Activated B cell treated with CpG ODN at 0.5 μM for 24 hours (primary cell): Measurements from ENCODE around the gene NUDT6. TPM values are rescaled to one million over a fixed set of nuclear protein-coding genes. Genes with fewer than 3 reads are reported as not detected.

Experiments used
- ATAC-seq: fragments of 200-7000 bp; cut with Tn5 transposase; one replicate; pipeline ENCODE4 v1.10.0; 2021; ENCODE audit warnings: low read depth, mild to moderate bottlenecking, moderate library complexity
- CTCF ChIA-PET: fragments of 350-600 bp; sonication (Branson Sonifier 250); formaldehyde crosslinking; loops from one replicate; lab custom pipeline; 2021; ENCODE audit warnings: antibody characterized with exemption; lab: Charles Lee
- POLR2A ChIA-PET: fragments of 350-600 bp; sonication (Branson Sonifier 250); formaldehyde crosslinking; loops from one replicate; lab custom pipeline; 2021; ENCODE audit warnings: antibody characterized with exemption; lab: Charles Lee
- DNase-seq: peaks from one replicate; pipeline ENCODE4 v3.0.0; 2022
- H3K27ac Mint-ChIP-seq: one replicate; pipeline ENCODE4 v1.8.0; 2020; ENCODE audit warnings: mixed read lengths
- H3K27me3 Mint-ChIP-seq: one replicate; pipeline ENCODE4 v1.8.0; 2021; ENCODE audit warnings: mixed read lengths
- H3K36me3 Mint-ChIP-seq: one replicate; pipeline ENCODE4 v1.8.0; 2021; ENCODE audit warnings: low read depth, mixed read lengths
- H3K4me1 Mint-ChIP-seq: one replicate; pipeline ENCODE4 v1.8.0; 2021; ENCODE audit warnings: mixed read lengths
- H3K4me3 Mint-ChIP-seq: one replicate; pipeline ENCODE4 v1.8.0; 2020; ENCODE audit warnings: mild to moderate bottlenecking, mixed read lengths
- H3K9me3 Mint-ChIP-seq: one replicate; pipeline ENCODE4 v1.8.0; 2020; ENCODE audit warnings: mixed read lengths
- CTCF ChIP-seq: fragments of 200-600 bp; IDR thresholded peaks from one replicate; pipeline ENCODE4 v1.8.0; 2022; ENCODE audit warnings: antibody characterized with exemption, mild to moderate bottlenecking
- intact Hi-C: fragments of 100-400 bp; cut with micrococcal nuclease; formaldehyde crosslinking; loops from one replicate; pipeline ENCODE4 v1.15.1; 2024
- total RNA-seq: library from RNA; stranded (reverse); gene quantifications from 2 replicates; pipeline ENCODE4 v1.2.3, GENCODE V29; 2022

Gene NUDT6
- total RNA-seq, 1 donor from 2014 or later, result 2.4 TPM

- CTCF ChIA-PET, result no interaction called here
- no peak for DNase-seq
- no peaks in the 10 kb centered on the region for H3K4me1 Mint-ChIP-seq
- no peak for ATAC-seq
- intact Hi-C loops, result no loop called here
- no peak overlapping the region for H3K27ac Mint-ChIP-seq
- POLR2A ChIA-PET, result no interaction called here
- H3K9me3 Mint-ChIP-seq, result no peaks in the 10 kb centered on the region
- peaks cover 31% of the 10 kb centered on the region for H3K36me3 Mint-ChIP-seq
- no peak overlapping the region for H3K4me3 Mint-ChIP-seq
- no peak for TF ChIP-seq CTCF
- H3K27me3 Mint-ChIP-seq, result no peaks in the 10 kb centered on the region
These were observed 40.8 kb upstream of the NUDT6 start for GRCh38 chr4:122963216-122963615.

GRCh38 chr4:122960611-122961000 lies 38.2 kb upstream of the NUDT6 start:
- no peaks in the 10 kb centered on the region for H3K27me3 Mint-ChIP-seq
- intact Hi-C loops, result no loop called here
- no peaks in the 10 kb centered on the region for H3K4me1 Mint-ChIP-seq
- no peak for DNase-seq
- no peaks in the 10 kb centered on the region for H3K9me3 Mint-ChIP-seq
- no peak for ATAC-seq
- no peak overlapping the region for H3K4me3 Mint-ChIP-seq
- H3K36me3 Mint-ChIP-seq, result peaks cover 32% of the 10 kb centered on the region
- no peak for TF ChIP-seq CTCF
- H3K27ac Mint-ChIP-seq, result no peak overlapping the region
- POLR2A ChIA-PET, result no interaction called here
- CTCF ChIA-PET, result no interaction called here

GRCh38 chr4:122959981-122960610 lies 37.7 kb upstream of the NUDT6 start:
- H3K4me3 Mint-ChIP-seq, result no peak overlapping the region
- H3K9me3 Mint-ChIP-seq, result no peaks in the 10 kb centered on the region
- H3K27ac Mint-ChIP-seq, result no peak overlapping the region
- no peak for DNase-seq
- ChIA-PET CTCF (no interaction called here), POLR2A (no interaction called here)
- H3K36me3 Mint-ChIP-seq, result peaks cover 34% of the 10 kb centered on the region
- ATAC-seq, result no peak
- H3K27me3 Mint-ChIP-seq, result no peaks in the 10 kb centered on the region
- TF ChIP-seq CTCF, result no peak
- no peaks in the 10 kb centered on the region for H3K4me1 Mint-ChIP-seq
- intact Hi-C loops, result no loop called here

- Mint-ChIP-seq H3K9me3 (no peaks in the 10 kb centered on the region), H3K4me1 (no peaks in the 10 kb centered on the region), H3K4me3 (no peak overlapping the region), H3K27ac (no peak overlapping the region), H3K27me3 (no peaks in the 10 kb centered on the region), H3K36me3 (peaks cover 38% of the 10 kb centered on the region)
- DNase-seq (no peak), ATAC-seq (no peak)
- ChIA-PET CTCF (no interaction called here), POLR2A (no interaction called here)
- no peak for TF ChIP-seq CTCF
- intact Hi-C loops, result no loop called here
These were observed 37.0 kb upstream of the NUDT6 start for GRCh38 chr4:122959441-122959840.

GRCh38 chr4:122958505-122958904 lies 36.1 kb upstream of the NUDT6 start:
- POLR2A ChIA-PET, result no interaction called here
- TF ChIP-seq CTCF, result no peak
- DNase-seq (no peak), ATAC-seq (no peak)
- no peak overlapping the region for H3K4me3 Mint-ChIP-seq
- no peaks in the 10 kb centered on the region for H3K27me3 Mint-ChIP-seq
- no peak overlapping the region for H3K27ac Mint-ChIP-seq
- no peaks in the 10 kb centered on the region for H3K4me1 Mint-ChIP-seq
- intact Hi-C loops, result no loop called here
- H3K36me3 Mint-ChIP-seq, result peaks cover 43% of the 10 kb centered on the region
- H3K9me3 Mint-ChIP-seq, result no peaks in the 10 kb centered on the region
- CTCF ChIA-PET, result no interaction called here
